Mucosa of descending colon (tissue), 3 donors: ENCODE measurements around the gene ADAM11. TPM values are rescaled to one million over a fixed set of nuclear protein-coding genes. Genes with fewer than 3 reads are reported as not detected.

Experiments
- ATAC-seq: fragments of 200-7000 bp; cut with Tn5 transposase; one replicate; pipeline ENCODE4 v1.9.1; 2020; ENCODE audit warnings: mild to moderate bottlenecking, moderate library complexity
- DNase-seq, 3 donors: peaks; one replicate each; pipeline ENCODE4 v3.0.0-alpha.2; 2020
- H3K36me3 ChIP-seq: fragments of 200-600 bp; one replicate; pipeline ENCODE4 v1.8.0; 2021; ENCODE audit warnings: low read depth, mild to moderate bottlenecking
- H3K4me1 ChIP-seq: fragments of 200-600 bp; one replicate; pipeline ENCODE4 v1.8.0; 2021; ENCODE audit warnings: low read depth, mild to moderate bottlenecking
- H3K4me3 ChIP-seq: fragments of 200-600 bp; one replicate; pipeline ENCODE4 v1.8.0; 2021; ENCODE audit warnings: mild to moderate bottlenecking
- H3K9me3 ChIP-seq: fragments of 200-600 bp; one replicate; pipeline ENCODE4 v1.8.0; 2021; ENCODE audit warnings: mild to moderate bottlenecking
- intact Hi-C, 2 donors: fragments of 100-400 bp; cut with DNase I in 1 of 2; cut with micrococcal nuclease in 1 of 2; formaldehyde crosslinking; loops; one replicate each; pipeline versions ENCODE4 v1.11.0 to v1.11.1; 2022; cut with DNase I, micrococcal nuclease
- total RNA-seq, 3 donors: library from RNA; stranded (reverse); fragmentation: NEBNext Ultra II Directional in 2 of 3; extraction: Animal tissue kit (Norgen Biotek cat#: 25700) in 2 of 3; gene quantifications; one replicate each; pipeline versions ENCODE4 v1.2.1 to v1.2.4, GENCODE V29; 2021 to 2023
- TF ChIP-seq, protein P1 (sequence below): fragments of 200-600 bp; IDR thresholded peaks from one replicate; pipeline ENCODE4 v1.8.0; 2022; ENCODE audit warnings: antibody characterized with exemption, mild to moderate bottlenecking
- donor health status: DM: no; HTN: no; CAD: no; lungs with moderate emphysema.
- donor health status: DM: no; HTN: no; CAD: no.
- donor health status: DM: no; HTN: yes; CAD: no.

Gene ADAM11
- total RNA-seq, 3 donors from 2014 or later = 0.17 to 4.7 TPM; not detected in 1

DNA sequence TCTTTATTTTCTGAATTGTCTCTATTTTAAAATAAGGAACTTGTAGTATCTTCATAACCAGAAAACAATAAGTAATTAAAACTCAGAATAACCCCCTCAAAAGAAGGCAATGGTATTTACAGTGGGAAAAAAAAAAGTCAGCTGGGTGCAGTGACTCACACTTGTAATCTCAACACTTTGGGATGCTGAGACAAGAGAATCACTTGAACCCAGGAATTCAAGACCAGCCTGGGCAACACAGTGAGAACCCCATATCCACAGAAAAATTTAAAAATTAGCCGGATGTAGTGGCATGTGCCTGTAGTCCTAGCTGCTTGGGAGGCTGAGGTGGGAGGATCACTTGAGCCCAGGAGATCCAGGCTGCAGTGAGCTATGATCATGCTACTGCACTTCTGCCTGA, 33.5 kb downstream of the ADAM11 start:
- Histone ChIP-seq H3K4me1 (no peaks in the 10 kb centered on the region), H3K9me3 (no peaks in the 10 kb centered on the region), H3K4me3 (no peak overlapping the region), H3K36me3 (no peaks in the 10 kb centered on the region)
- ATAC-seq = no peak
- intact Hi-C loops = no loop called here
- TF ChIP-seq, protein P1, sequence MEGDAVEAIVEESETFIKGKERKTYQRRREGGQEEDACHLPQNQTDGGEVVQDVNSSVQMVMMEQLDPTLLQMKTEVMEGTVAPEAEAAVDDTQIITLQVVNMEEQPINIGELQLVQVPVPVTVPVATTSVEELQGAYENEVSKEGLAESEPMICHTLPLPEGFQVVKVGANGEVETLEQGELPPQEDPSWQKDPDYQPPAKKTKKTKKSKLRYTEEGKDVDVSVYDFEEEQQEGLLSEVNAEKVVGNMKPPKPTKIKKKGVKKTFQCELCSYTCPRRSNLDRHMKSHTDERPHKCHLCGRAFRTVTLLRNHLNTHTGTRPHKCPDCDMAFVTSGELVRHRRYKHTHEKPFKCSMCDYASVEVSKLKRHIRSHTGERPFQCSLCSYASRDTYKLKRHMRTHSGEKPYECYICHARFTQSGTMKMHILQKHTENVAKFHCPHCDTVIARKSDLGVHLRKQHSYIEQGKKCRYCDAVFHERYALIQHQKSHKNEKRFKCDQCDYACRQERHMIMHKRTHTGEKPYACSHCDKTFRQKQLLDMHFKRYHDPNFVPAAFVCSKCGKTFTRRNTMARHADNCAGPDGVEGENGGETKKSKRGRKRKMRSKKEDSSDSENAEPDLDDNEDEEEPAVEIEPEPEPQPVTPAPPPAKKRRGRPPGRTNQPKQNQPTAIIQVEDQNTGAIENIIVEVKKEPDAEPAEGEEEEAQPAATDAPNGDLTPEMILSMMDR = no peak
- no peak for DNase-seq

DNA sequence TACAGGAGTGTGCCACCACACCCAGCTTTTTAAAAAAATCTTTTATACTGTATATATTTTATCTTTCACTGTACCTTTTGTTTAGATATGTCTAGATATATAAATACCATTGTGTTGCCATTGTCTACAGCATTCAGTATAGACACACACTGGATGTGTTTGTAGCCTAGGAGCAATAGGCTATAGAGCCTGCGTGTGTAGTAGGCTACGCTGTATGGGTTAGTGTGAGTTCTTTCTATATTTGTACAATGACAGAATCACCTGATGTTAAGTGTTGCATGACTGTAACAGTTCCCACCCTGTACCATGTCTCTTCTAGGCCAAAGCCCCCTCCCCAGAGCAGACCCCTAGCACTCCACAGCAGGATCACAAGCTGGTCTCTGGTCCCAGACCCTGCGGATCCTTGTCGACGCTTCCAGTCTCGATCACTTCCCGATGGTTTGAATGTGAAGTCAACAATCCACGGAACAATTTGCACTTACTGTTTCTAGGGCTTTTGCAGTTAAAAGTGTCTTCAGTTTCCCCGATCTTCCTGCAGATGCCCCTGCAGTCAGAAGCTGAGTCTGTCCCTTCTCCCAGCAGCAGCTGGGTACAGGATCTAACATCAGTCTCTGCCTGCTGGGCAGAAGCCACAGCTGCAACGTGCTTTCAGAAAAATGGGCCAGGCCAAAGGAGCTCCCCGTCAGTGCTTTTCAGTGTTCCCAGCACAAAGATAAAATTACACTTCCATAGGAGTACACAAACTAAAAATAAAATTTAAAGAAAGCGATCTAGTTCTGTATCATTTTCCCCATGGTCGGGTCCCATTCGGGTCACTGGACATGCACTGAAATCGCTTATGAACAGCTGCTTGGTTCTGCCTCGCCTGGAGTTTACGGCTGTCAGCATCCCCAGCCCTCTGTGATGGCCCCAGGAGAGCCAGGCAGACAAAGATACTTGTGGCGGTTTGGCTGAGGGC, 35.4 kb downstream of the ADAM11 start:
- DNase-seq = no peak
- Histone ChIP-seq H3K4me3 (no peak overlapping the region), H3K36me3 (no peaks in the 10 kb centered on the region), H3K9me3 (no peaks in the 10 kb centered on the region), H3K4me1 (no peaks in the 10 kb centered on the region)
- intact Hi-C loops = no loop called here
- TF ChIP-seq, protein P1 = no peak
- no peak for ATAC-seq

DNA sequence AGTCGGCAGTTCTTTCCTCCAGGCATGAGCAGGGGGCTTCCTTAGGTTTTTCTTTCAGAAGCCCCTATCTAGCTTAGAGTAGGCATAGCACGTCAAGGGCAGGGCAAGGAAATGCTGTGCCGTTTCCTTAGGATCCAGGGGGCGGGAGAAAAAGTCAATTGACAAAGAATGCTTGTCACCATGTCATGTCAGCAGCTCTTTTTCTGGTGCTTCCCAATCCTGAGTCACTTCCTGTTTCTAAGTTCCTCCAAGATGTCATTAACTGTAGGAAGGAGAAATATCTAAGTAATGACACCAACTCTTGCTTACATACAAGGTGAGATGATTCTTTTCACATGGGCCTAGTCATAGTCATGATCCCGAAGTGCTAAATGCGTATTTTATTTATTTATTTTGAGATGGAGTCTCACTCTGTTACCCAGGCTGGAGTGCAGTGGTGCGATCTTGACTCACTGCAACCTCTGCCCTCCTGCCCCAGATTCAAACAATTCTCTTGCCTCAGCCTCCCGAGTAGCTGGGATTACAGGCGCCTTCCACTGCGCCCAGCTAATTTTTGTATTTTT, 36.1 kb downstream of the ADAM11 start:
- DNase-seq (no peak), ATAC-seq (peak; percentile 25)
- intact Hi-C loops = no loop called here
- TF ChIP-seq, protein P1 = no peak
- H3K4me1 ChIP-seq = no peaks in the 10 kb centered on the region
- H3K9me3 ChIP-seq = no peaks in the 10 kb centered on the region
- H3K4me3 ChIP-seq = no peak overlapping the region
- no peaks in the 10 kb centered on the region for H3K36me3 ChIP-seq

- ATAC-seq (no peak), DNase-seq (no peak)
- Histone ChIP-seq H3K9me3 (no peaks in the 10 kb centered on the region), H3K36me3 (no peaks in the 10 kb centered on the region), H3K4me3 (no peak overlapping the region), H3K4me1 (no peaks in the 10 kb centered on the region)
- TF ChIP-seq, protein P1 = no peak
- intact Hi-C loops = no loop called here
Measured at GRCh38 chr17:44795421-44795820, 36.6 kb downstream of the ADAM11 start.

DNA sequence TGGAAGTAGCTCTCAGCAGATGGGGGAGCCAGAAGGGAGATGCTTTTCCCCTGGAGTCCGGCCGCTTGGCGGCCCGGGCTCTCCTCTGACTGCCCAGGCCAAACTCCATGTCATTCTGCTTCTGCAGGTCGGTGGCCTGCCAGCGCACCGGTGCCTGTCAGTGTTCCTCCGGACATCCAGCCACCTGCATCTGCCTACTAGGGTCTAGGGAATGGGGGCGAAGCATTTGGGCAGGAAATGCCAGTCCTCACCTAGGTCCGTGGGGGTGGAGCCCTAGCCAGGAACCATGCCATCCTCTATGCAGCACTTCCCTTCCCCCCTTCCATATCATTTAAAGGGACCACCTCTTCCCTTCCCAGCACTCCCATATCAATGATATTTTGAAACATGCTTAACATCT, 37.1 kb downstream of the ADAM11 start:
- intact Hi-C loops = no loop called here
- TF ChIP-seq, protein P1 = no peak

More for the DNA sequence above, 37.1 kb downstream of the ADAM11 start:
- ATAC-seq (no peak), DNase-seq (no peak)
- H3K4me3 ChIP-seq = no peak overlapping the region
- H3K36me3 ChIP-seq = no peaks in the 10 kb centered on the region
- H3K4me1 ChIP-seq = no peaks in the 10 kb centered on the region
- no peaks in the 10 kb centered on the region for H3K9me3 ChIP-seq
